Superior temporal gyrus (tissue), 1 donor: Measurements from ENCODE around the gene KPNA1.

Experiments
- DNase-seq: peaks from one replicate; pipeline ENCODE4 v3.0.0-alpha.2; 2016; ENCODE audit errors: extremely low spot score

Gene KPNA1

GRCh38 chr3:122382888-122383666 lies 131.7 kb downstream of the KPNA1 start, which contains the start of gene MIX23:
TSS of gene MIX23 (minus strand) at chr3:122383231. CDS start at chr3:122383224, 7 bp downstream.
- DNase-seq = peak; percentile 93

GRCh38 chr3:122377975-122378374 lies 136.8 kb downstream of the KPNA1 start:
- DNase-seq = no peak

GRCh38 chr3:122374034-122374433 lies 140.7 kb downstream of the KPNA1 start:
- no peak for DNase-seq
